ENCODE data around the gene STK10. TPM values are rescaled to one million over a fixed set of nuclear protein-coding genes. Genes with fewer than 3 reads are reported as not detected.

The STK10 gene
- total and polyA plus RNA-seq, 9 of the 15 experiments (the other 6 are each of a cell fraction or from before 2014, with no cell fraction given) = 0.30 to 6.7 (median 2.4) TPM

- TF ChIP-seq, protein P1, sequence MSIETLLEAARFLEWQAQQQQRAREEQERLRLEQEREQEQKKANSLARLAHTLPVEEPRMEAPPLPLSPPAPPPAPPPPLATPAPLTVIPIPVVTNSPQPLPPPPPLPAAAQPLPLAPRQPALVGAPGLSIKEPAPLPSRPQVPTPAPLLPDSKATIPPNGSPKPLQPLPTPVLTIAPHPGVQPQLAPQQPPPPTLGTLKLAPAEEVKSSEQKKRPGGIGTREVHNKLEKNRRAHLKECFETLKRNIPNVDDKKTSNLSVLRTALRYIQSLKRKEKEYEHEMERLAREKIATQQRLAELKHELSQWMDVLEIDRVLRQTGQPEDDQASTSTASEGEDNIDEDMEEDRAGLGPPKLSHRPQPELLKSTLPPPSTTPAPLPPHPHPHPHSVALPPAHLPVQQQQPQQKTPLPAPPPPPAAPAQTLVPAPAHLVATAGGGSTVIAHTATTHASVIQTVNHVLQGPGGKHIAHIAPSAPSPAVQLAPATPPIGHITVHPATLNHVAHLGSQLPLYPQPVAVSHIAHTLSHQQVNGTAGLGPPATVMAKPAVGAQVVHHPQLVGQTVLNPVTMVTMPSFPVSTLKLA (conservative IDR thresholded peaks at IDR 0.05) = 0 out of 4 replicates have a peak, but pooled peaks of 1 of the 2 experiments have one; percentile 31
- TF ChIP-seq ZNF79 (CRISPR knock-in tag; IDR thresholded peaks at IDR 0.05; ENCODE audit: low read depth) (no peak), YY1 (IDR thresholded peaks at IDR 0.05; ENCODE audit: borderline replicate concordance in 1 of 3, control insufficient read depth in 1 of 3, extremely low read depth in 1 of 3, insufficient read depth in 3 of 3, insufficient read length in 1 of 3, insufficient replicate concordance in 2 of 3, low read depth in 1 of 3, low read length in 2 of 3) (no peak), PTBP1 (IDR thresholded peaks at IDR 0.05; ENCODE audit: low read depth, low read length) (no peak), SMARCA5 (IDR thresholded peaks at IDR 0.05) (no peak), CBFA2T3 (IDR thresholded peaks at IDR 0.05) (peak; percentile 15; the same call in 1 of the 2 replicates), ZNF407 (IDR thresholded peaks at IDR 0.05; ENCODE audit: low read depth) (no peak), SREBF2 (CRISPR knock-in tag; IDR thresholded peaks at IDR 0.05) (no peak)
- TF ChIP-seq, protein P2, sequence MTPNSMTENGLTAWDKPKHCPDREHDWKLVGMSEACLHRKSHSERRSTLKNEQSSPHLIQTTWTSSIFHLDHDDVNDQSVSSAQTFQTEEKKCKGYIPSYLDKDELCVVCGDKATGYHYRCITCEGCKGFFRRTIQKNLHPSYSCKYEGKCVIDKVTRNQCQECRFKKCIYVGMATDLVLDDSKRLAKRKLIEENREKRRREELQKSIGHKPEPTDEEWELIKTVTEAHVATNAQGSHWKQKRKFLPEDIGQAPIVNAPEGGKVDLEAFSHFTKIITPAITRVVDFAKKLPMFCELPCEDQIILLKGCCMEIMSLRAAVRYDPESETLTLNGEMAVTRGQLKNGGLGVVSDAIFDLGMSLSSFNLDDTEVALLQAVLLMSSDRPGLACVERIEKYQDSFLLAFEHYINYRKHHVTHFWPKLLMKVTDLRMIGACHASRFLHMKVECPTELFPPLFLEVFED (CRISPR knock-in tag; conservative IDR thresholded peaks at IDR 0.05) = no peak
- TF ChIP-seq, protein P3, sequence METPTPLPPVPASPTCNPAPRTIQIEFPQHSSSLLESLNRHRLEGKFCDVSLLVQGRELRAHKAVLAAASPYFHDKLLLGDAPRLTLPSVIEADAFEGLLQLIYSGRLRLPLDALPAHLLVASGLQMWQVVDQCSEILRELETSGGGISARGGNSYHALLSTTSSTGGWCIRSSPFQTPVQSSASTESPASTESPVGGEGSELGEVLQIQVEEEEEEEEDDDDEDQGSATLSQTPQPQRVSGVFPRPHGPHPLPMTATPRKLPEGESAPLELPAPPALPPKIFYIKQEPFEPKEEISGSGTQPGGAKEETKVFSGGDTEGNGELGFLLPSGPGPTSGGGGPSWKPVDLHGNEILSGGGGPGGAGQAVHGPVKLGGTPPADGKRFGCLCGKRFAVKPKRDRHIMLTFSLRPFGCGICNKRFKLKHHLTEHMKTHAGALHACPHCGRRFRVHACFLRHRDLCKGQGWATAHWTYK (CRISPR knock-in tag; IDR thresholded peaks at IDR 0.05) = no peak
- TF ChIP-seq, protein P4, sequence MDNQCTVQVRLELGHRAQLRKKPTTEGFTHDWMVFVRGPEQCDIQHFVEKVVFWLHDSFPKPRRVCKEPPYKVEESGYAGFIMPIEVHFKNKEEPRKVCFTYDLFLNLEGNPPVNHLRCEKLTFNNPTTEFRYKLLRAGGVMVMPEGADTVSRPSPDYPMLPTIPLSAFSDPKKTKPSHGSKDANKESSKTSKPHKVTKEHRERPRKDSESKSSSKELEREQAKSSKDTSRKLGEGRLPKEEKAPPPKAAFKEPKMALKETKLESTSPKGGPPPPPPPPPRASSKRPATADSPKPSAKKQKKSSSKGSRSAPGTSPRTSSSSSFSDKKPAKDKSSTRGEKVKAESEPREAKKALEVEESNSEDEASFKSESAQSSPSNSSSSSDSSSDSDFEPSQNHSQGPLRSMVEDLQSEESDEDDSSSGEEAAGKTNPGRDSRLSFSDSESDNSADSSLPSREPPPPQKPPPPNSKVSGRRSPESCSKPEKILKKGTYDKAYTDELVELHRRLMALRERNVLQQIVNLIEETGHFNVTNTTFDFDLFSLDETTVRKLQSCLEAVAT (IDR thresholded peaks at IDR 0.05) = no peak
Observed at GRCh38 chr5:172110921-172111851, 76.8 kb downstream of the STK10 start (continued).
